GM12891 (cell line): Measurements from ENCODE around the gene UMAD1.
A peak's percentile ranks its signal among the peaks of the same experiment; 100 is the strongest.

Source experiments
- DNase-seq: peaks from one replicate; pipeline ENCODE4 v3.0.0; 2011; ENCODE audit warnings: low spot score; ENCODE audit not compliant: insufficient read length
- FAIRE-seq: peaks from 2 replicates; lab custom pipeline; 2011; peaks lifted over from hg19 to GRCh38; lab: Jason Lieb, UNC
- PAX5 ChIP-seq: IDR thresholded peaks from 2 replicates; pipeline ENCODE4 v1.6.1; 2011; ENCODE audit warnings: low read length, moderate library complexity, mild to moderate bottlenecking; ENCODE audit not compliant: insufficient read depth, severe bottlenecking
- POLR2A ChIP-seq: IDR thresholded peaks from 2 replicates; pipeline ENCODE4 v1.6.1; 2011; ENCODE audit warnings: low read depth, low read length, control low read depth
- POLR2AphosphoS5 ChIP-seq: IDR thresholded peaks from 2 replicates; pipeline ENCODE4 v1.6.1; 2011; ENCODE audit warnings: low read depth, low read length, control low read depth
- POU2F2 ChIP-seq: IDR thresholded peaks from 2 replicates; pipeline ENCODE4 v1.6.1; 2011; ENCODE audit warnings: low read depth, mild to moderate bottlenecking, control low read depth, low read length, moderate library complexity
- SPI1 ChIP-seq: IDR thresholded peaks from 2 replicates; pipeline ENCODE4 v1.6.1; 2011; ENCODE audit warnings: low read depth, low read length, control low read depth
- TAF1 ChIP-seq: IDR thresholded peaks from 2 replicates; pipeline ENCODE4 v1.6.1; 2011; ENCODE audit warnings: low read depth, low read length, control low read depth

The UMAD1 gene

DNA sequence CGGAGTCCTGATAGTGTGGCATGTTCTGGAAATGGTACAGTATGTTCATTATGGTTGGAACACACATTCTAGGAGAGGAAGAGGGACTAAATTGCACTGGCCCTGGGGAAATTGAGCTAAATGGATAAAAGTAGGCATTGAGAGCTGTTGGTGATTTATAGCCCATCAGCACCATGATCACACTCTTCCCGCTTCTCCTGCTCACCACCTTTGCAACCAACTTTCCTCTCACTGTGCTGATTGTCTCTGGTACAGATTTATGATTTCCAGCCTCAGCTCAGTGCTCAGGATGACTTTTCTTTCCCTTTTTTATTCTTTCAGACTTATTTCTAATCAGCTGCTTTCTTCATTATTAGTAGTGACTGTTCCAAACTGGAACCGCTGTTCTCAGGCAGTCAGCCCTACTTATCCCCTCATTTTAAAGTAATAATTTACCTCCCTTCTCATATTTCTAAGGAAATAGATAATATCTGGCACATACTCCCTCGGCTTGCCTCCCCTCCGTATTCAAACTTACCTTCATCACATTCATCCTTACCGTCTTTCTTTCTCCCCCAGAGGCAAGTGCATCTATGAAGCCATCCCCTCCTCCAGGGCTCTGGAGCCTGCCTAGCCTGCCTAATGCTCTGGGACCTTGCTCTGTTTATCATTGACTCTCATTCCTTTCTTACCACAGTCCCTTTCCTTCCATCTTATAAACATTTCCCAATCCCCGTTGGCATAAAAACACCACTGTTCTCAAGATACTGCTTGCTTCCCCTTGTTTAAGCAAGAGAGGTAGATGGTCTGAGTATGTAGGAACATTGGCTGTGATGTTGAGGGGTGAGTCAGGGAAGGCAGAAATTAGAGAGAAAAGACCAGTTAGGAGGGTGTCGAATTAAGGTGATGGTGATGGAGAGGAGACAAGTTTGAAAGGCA, 129.4 kb downstream of the UMAD1 start:
- TF ChIP-seq POLR2A (no peak), POU2F2 (no peak), POLR2AphosphoS5 (no peak), PAX5 (no peak), SPI1 (no peak), TAF1 (no peak)
- DNase-seq = no peak
- no peak for FAIRE-seq

DNA sequence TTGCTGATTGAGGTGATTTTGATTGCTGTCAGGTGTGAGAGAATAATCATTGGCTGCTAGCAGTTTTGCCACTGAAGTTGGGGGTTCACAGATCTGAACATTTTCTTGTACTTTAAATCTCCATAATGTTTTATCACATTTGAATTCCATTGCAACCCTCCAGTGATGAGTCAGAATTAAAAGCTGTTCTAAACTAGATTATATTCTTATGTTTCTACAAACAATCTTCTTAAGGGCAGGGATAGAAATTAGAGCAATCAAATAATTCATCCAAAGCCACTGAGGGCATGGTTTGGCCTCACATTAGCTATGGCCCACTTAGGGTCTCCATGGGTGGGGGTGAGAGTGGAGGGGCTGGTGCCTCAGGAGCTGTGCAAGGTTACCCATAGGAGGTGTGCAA, 130.9 kb downstream of the UMAD1 start:
- DNase-seq = no peak
- TF ChIP-seq TAF1 = no peak
- no peak for TF ChIP-seq POU2F2
- TF ChIP-seq SPI1 = no peak
- FAIRE-seq = no peak

DNA sequence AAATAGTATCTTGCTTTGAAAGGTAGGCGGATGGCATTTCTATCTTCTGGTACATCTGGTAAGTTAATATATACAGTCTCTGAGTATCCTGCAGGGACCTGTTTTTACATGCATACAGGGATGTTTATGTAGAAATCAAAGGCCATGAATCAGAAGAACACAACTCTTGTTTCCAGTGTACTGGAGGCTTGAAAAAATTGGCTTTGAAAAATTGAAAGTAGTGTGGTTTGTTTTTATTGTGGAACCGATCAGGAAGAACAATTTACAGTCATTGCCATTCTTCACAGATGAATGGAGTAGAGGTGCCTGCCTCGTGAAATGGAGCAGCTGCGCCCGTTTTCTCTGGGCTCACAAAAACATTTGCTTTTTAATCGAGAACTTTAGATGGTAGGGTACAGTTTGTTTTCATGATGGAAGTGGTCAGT, 131.9 kb downstream of the UMAD1 start:
- DNase-seq (no peak), FAIRE-seq (peak; percentile 79)
- TF ChIP-seq POLR2AphosphoS5 (no peak), POU2F2 (no peak), POLR2A (no peak), SPI1 (no peak), PAX5 (no peak), TAF1 (no peak)

DNA sequence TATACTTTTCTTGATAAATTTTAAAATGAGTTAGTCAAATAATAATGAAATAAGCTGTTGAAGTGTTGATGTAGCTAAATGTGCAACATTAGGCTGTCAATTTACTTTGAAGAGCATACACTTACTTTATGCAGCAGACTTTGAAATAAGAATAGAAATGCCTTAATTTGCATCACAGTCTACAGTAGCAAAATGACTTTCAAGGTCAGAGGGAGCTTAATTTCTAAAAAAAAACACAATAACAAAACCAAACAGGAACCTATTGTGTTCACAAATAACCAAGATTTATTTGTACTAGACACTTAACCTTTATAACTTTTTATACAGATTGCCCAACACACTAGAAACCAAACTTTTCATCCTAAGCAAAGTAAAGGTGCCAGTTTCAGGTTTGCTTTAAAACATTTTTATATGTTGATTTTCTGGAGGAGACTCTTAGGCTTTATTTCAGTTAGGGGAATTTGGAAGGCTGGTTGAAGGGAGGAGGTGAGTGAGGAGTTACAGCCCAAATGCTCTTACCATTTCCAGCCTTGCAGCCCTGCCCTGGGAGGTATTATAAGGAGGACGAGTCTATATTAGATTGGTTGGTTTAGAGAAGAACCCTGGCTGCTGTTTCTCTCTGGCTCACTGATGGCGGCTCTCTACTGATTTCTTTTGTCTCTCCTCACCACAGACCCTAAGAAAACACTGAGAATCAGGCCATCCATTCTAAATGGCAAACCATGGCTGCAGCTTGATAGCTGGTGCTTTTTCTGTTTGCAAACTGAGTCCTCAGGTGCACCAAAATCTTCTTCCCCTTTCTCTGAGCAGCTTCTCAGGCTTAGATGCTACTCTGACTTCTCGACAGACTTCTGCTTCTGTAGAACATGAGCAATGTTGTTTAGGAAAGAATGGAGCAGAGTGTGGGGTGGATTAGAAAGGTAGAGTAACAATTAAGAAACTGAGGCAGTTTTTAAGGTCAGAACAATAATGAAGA, 133.1 kb downstream of the UMAD1 start:
- TF ChIP-seq POLR2A (no peak), PAX5 (no peak), POLR2AphosphoS5 (no peak), POU2F2 (no peak), SPI1 (no peak), TAF1 (no peak)
- FAIRE-seq = peak; percentile 61
- DNase-seq = no peak

DNA sequence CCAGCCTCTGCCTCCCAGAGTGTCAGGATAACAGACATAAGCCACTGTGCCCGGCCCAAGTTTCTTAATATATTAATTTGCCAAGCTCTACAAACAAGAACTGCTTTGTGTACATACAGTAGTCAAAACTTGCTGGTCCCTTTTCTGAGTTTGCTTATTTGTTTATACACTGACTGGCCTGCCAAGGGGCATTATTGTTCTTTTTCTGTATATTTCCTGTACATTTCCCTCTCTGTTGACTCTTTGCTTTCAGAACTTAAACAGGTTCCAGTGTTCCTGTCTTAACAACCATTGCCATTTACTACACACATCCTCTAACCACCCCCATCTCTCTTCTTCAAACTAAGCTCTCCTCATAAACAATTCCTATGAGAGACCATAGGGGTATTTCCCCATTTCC, 139.3 kb downstream of the UMAD1 start:
- FAIRE-seq (no peak), DNase-seq (no peak)
- TF ChIP-seq POU2F2 (no peak), POLR2A (no peak), POLR2AphosphoS5 (no peak), PAX5 (no peak), SPI1 (no peak), TAF1 (no peak)

DNA sequence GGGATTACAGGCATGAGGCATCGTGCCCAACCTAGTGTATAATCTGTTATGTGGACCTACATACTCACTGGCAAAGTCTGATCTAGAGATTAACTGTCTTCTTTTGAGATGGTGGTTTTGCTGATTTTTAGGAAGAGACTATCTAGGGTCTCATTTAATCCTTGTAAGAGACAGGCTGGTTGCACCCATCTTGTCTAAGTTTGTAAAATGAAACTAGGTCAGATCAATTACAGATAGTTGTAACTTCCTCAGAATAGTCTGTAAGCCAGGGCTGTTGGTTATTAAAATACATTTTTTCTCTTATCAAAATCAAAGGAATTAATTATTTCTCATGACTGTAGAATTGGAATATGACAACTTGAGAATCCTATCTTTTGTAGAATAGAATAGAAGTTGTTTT, 142.4 kb downstream of the UMAD1 start:
- DNase-seq (no peak), FAIRE-seq (no peak)

DNA sequence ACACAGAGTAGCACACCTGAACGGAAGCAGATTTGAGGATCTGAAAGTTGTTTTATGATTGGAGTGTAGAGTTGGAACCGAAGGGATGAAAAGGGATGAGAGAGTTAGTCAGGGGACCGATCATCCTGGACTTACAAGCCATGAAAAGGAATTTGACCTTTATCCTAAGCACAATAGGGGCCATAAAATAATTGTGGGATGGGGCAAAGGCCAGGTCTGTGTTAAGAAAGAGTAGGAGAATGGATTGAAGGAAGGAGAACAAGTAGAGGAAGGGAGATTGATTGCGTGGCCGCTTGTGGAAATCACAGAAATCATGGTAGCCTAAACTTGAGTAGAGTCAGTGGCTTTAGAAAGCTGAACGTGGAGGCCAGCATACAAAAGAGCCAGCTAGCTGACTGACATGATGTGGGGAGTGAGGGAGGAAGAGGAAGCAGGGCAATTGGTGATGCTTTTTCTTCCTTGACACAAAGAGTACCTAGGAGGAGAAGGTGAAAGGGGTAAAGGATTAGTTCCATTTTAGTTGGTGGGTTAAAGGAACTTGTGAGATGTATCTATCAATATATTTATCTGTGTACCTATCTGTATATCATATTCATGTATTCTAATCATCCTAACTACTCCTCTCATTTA, 144.9 kb downstream of the UMAD1 start:
- DNase-seq (no peak), FAIRE-seq (no peak)
- TF ChIP-seq PAX5 (no peak), POLR2AphosphoS5 (no peak), TAF1 (no peak), POLR2A (no peak), SPI1 (no peak), POU2F2 (no peak)

More for the DNA sequence above, 142.4 kb downstream of the UMAD1 start:
- TF ChIP-seq PAX5 (no peak), POLR2A (no peak), TAF1 (no peak), SPI1 (no peak), POU2F2 (no peak), POLR2AphosphoS5 (no peak)

DNA sequence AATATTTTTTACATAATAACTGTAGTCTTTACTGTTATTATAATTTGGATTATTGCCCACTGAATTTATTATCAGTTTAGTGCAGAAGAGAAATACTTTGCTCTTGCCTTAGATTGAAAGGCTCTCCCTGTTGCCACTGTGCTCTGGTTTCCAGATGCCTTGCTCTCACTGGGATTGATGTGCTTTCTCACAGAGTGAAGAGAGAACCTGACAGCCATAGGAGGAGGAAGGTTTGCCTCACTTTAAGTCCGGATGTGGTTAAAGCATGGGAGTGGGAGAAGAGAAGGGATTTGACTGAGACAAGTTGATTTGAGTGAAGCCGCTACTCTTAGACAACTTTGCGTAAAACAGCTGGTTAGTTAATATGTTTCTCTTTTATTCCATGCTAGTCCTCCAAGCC, 146.0 kb downstream of the UMAD1 start:
- DNase-seq (no peak), FAIRE-seq (no peak)
- TF ChIP-seq POLR2A (no peak), SPI1 (no peak)

DNA sequence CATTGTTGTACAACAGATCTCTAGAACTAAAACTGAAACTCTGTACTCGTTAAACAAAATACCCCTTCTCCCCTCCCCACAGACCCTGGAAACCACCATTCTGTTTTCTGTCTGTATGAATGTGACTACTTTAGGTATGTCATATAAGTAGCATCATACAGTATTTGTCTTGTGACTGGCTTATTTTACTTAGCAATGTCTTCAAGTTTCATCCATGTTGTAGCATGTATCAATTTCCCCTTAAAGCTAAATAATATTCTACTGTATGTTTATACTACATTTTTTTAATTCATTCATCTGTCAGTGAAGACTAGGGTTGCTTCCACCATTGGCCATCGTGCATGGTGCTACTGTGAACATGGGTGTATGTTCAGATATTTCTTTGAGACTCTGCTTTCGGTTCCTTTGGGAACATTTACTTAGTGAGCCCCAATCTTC, 149.0 kb downstream of the UMAD1 start:
- no peak for TF ChIP-seq POLR2A
- no peak for TF ChIP-seq SPI1
- no peak for TF ChIP-seq TAF1
- no peak for TF ChIP-seq POLR2AphosphoS5
- no peak for TF ChIP-seq POU2F2
- no peak for TF ChIP-seq PAX5
- no peak for DNase-seq
- FAIRE-seq = peak; percentile 74
